Endothelial cell of umbilical vein (primary cell): ENCODE results near the gene PDE6C. TPM values are rescaled to one million over a fixed set of nuclear protein-coding genes. Genes with fewer than 3 reads are reported as not detected.

Experiments used
- BruUV-seq: library from RNA; stranded (reverse); fragments of 400-500 nt; replicated peaks from 2 replicates; lab custom pipeline; 2021; lab: Mats Ljungman, UMichigan
- CTCF ChIA-PET: fragments of 300-600, 350-600 bp; sonication (Branson Sonifier 250); formaldehyde crosslinking; loops from one replicate; lab custom pipeline; 2021; ENCODE audit warnings: antibody characterized with exemption, inconsistent platforms; lab: Charles Lee
- POLR2A ChIA-PET: fragments of 300-600, 350-600 bp; sonication (Branson Sonifier 250); formaldehyde crosslinking; loops from one replicate; lab custom pipeline; 2021; ENCODE audit warnings: antibody characterized with exemption, inconsistent platforms; lab: Charles Lee
- DNase-seq: peaks from one replicate; pipeline ENCODE4 v3.0.0-alpha.2; 2011; ENCODE audit warnings: low read depth, low spot score
- FAIRE-seq: peaks from 2 replicates; lab custom pipeline; 2011; peaks lifted over from hg19 to GRCh38; lab: Jason Lieb, UNC
- H2AFZ ChIP-seq: 2 replicates; pipeline ENCODE4 v1.6.0; 2012; ENCODE audit warnings: low read depth, low read length, control low read depth, inconsistent platforms
- H3K27ac ChIP-seq: 2 replicates; pipeline ENCODE4 v1.5.1; 2011; ENCODE audit warnings: low read depth, mild to moderate bottlenecking, control low read depth, low read length, moderate library complexity; ENCODE audit not compliant: insufficient read depth
- H3K27me3 ChIP-seq, 2 experiments: 2 replicates each; pipeline versions ENCODE4 v1.6.0 to v1.6.1; 2011; ENCODE audit warnings: low read length in 2 of 2, mixed read lengths in 1 of 2; ENCODE audit not compliant: control insufficient read depth in 2 of 2, insufficient read depth in 2 of 2
- H3K36me3 ChIP-seq, 2 experiments: 2 replicates in 1 of 2; 3 replicates in 1 of 2; pipeline ENCODE4 v1.5.1; 2011; ENCODE audit warnings: low read length in 2 of 2, mild to moderate bottlenecking in 1 of 2, moderate library complexity in 1 of 2; ENCODE audit not compliant: control insufficient read depth in 2 of 2, insufficient read depth in 2 of 2; ENCODE audit errors: extremely low read depth in 1 of 2
- H3K4me1 ChIP-seq: 3 replicates; pipeline ENCODE4 v1.5.1; 2011; ENCODE audit warnings: mild to moderate bottlenecking, low read length; ENCODE audit not compliant: control insufficient read depth, insufficient read depth; ENCODE audit errors: extremely low read depth
- H3K4me2 ChIP-seq: 2 replicates; pipeline ENCODE4 v1.6.1; 2011; ENCODE audit warnings: low read length, control low read depth, mixed read lengths; ENCODE audit not compliant: insufficient read depth
- H3K4me3 ChIP-seq, 3 experiments: fragments of 200-600 bp in 1 of 3; sonication (generic), shearing (Covaris generic) in 1 of 3; replicated peaks in 1 of 3; 2 replicates each; pipeline ENCODE4 v1.5.1; 2011 to 2016; ENCODE audit warnings: control low read depth in 3 of 3, low read length in 3 of 3, mild to moderate bottlenecking in 2 of 3, inconsistent platforms in 1 of 3, low read depth in 1 of 3, moderate library complexity in 1 of 3; ENCODE audit not compliant: insufficient read depth in 1 of 3
- H3K79me2 ChIP-seq: 2 replicates; pipeline ENCODE4 v1.6.0; 2012; ENCODE audit warnings: low read length, inconsistent platforms; ENCODE audit not compliant: control insufficient read depth, insufficient read depth
- H3K9ac ChIP-seq: replicated peaks from 2 replicates; pipeline ENCODE3; 2011; ENCODE audit warnings: low read length, control low read depth; ENCODE audit not compliant: insufficient read depth; ENCODE audit errors: extremely low read depth
- H3K9me1 ChIP-seq: replicated peaks from 3 replicates; pipeline ENCODE4 v1.6.0; 2011; ENCODE audit warnings: mild to moderate bottlenecking, low read length; ENCODE audit not compliant: control insufficient read depth, insufficient read depth; ENCODE audit errors: extremely low read depth
- H3K9me3 ChIP-seq: replicated peaks from 2 replicates; pipeline ENCODE4 v1.5.1; 2012; ENCODE audit warnings: low read length, inconsistent platforms; ENCODE audit not compliant: control insufficient read depth, insufficient read depth
- H4K20me1 ChIP-seq: replicated peaks from 2 replicates; pipeline ENCODE3; 2011; ENCODE audit warnings: mild to moderate bottlenecking, low read length; ENCODE audit not compliant: control insufficient read depth, insufficient read depth; ENCODE audit errors: extremely low read depth
- CTCF ChIP-seq, 2 donors: IDR thresholded peaks; 1 replicate in 1 of 2; 2 replicates in 1 of 2; pipeline ENCODE4 v1.5.1; 2011; ENCODE audit warnings: low read length in 2 of 2, mild to moderate bottlenecking in 2 of 2, moderate library complexity in 2 of 2, control low read depth in 1 of 2, inconsistent platforms in 1 of 2, low read depth in 1 of 2; ENCODE audit not compliant: insufficient read depth in 1 of 2; ENCODE audit errors: extremely low read depth in 1 of 2
- EZH2 ChIP-seq: IDR thresholded peaks from 2 replicates; pipeline ENCODE4 v1.6.1; 2012; ENCODE audit warnings: borderline replicate concordance, low read depth, mild to moderate bottlenecking, moderate library complexity, low read length, inconsistent platforms; ENCODE audit not compliant: severe bottlenecking
- FOS ChIP-seq: IDR thresholded peaks from 2 replicates; pipeline ENCODE4 v1.6.1; 2011; ENCODE audit warnings: mild to moderate bottlenecking, low read length, moderate library complexity, borderline replicate concordance; ENCODE audit not compliant: insufficient read depth
- GATA2 ChIP-seq: IDR thresholded peaks from 2 replicates; pipeline ENCODE4 v1.7.0; 2011; ENCODE audit warnings: low read depth, mild to moderate bottlenecking, moderate library complexity, mixed read lengths, low read length; ENCODE audit not compliant: insufficient read length, insufficient read depth
- JUN ChIP-seq: IDR thresholded peaks from 2 replicates; pipeline ENCODE4 v1.6.1; 2011; ENCODE audit warnings: borderline replicate concordance, low read depth; ENCODE audit not compliant: insufficient read length, insufficient read depth
- MAX ChIP-seq: IDR thresholded peaks from 2 replicates; pipeline ENCODE4 v1.6.1; 2011; ENCODE audit not compliant: insufficient read depth, insufficient read length
- MYC ChIP-seq: IDR thresholded peaks from one replicate; pipeline ENCODE4 v1.6.1; 2011; ENCODE audit warnings: mild to moderate bottlenecking, low read depth, low read length
- POLR2A ChIP-seq: IDR thresholded peaks from 2 replicates; pipeline ENCODE4 v1.6.1; 2012; ENCODE audit warnings: low read depth, mild to moderate bottlenecking, control low read depth, low read length
- POLR2AphosphoS5 ChIP-seq: IDR thresholded peaks from 2 replicates; pipeline ENCODE4 v1.6.1; 2012; ENCODE audit warnings: low read depth, mild to moderate bottlenecking, control low read depth, low read length, moderate library complexity; ENCODE audit not compliant: insufficient read depth
- dilution Hi-C: fragments of 300-500 bp; cut with MboI; formaldehyde crosslinking; loops from one replicate; pipeline ENCODE4 v1.15.0; 2019; ENCODE audit warnings: low sequenced_read_pairs; ENCODE audit not compliant: extremely low pct_ligation_motif_present
- intact Hi-C: fragments of 100-400 bp; cut with micrococcal nuclease; formaldehyde crosslinking; loops from one replicate; pipeline ENCODE4 v1.10.0; 2022
- polyA plus RNA-seq, 4 experiments: library from polyadenylated mRNA; depleted of rRNA in 3 of 4; stranded (reverse) in 3 of 4; unstranded in 1 of 4; fragments of >200 nt; gene quantifications; 2 replicates each; pipeline versions ENCODE4 v1.2.1 to v1.2.3, GENCODE V29; 2011 to 2012; ENCODE audit warnings: missing spikeins in 1 of 4
- total RNA-seq: library from RNA; stranded (reverse); gene quantifications from 2 replicates; pipeline ENCODE4 v1.2.3, GENCODE V29; 2021

PDE6C gene
- total and polyA plus RNA-seq, 2 donors (not counting 3 experiments of a cell fraction or from before 2014, with no cell fraction given), result not detected

GRCh38 chr10:93639791-93640190 is 27.5 kb downstream of the PDE6C start:
- Histone ChIP-seq H3K27me3 (peaks cover 2% of the 10 kb centered on the region in 2 experiments), H3K4me1 (no peaks in the 10 kb centered on the region), H3K9me3 (no peaks in the 10 kb centered on the region), H3K27ac (no peak overlapping the region), H2AFZ (no peak overlapping the region), H3K79me2 (no peaks in the 10 kb centered on the region), H3K9me1 (no peaks in the 10 kb centered on the region), H3K4me3 (no peak overlapping the region), H3K4me2 (no peak overlapping the region), H4K20me1 (no peaks in the 10 kb centered on the region), H3K36me3 (no peaks in the 10 kb centered on the region), H3K9ac (no peak overlapping the region)
- intact Hi-C loops, result no loop called here
- FAIRE-seq (no peak), DNase-seq (no peak)
- POLR2A ChIA-PET, result no interaction called here
- no TSS peak for BruUV-seq
- dilution Hi-C loops, result no loop called here
- CTCF ChIA-PET, result no interaction called here
- TF ChIP-seq POLR2A (no peak), EZH2 (no peak), POLR2AphosphoS5 (no peak), MYC (no peak), MAX (no peak), CTCF (IDR thresholded peaks at IDR 0.05; ENCODE audit: extremely low read depth in 1 of 2, insufficient read depth in 1 of 2, low read depth in 1 of 2, low read length in 2 of 2) (no peak), GATA2 (no peak), JUN (no peak), FOS (no peak)
